Panc1 (cell line): Measurements from ENCODE around the gene SAYSD1. TPM values are rescaled to one million over a fixed set of nuclear protein-coding genes. Genes with fewer than 3 reads are reported as not detected.

Experiments
- ATAC-seq: fragments of 200-7000 bp; cut with Tn5 transposase; 2 replicates; pipeline ENCODE4 v1.9.1; 2020; ENCODE audit warnings: mild to moderate bottlenecking, moderate library complexity
- BruUV-seq: library from RNA; stranded (reverse); fragments of 400-500 nt; replicated peaks from 2 replicates; lab custom pipeline; 2021; lab: Mats Ljungman, UMichigan
- CTCF ChIA-PET: fragments of 300-600 bp; sonication (Branson Sonifier 250); formaldehyde crosslinking; loops from one replicate; lab custom pipeline; 2022; ENCODE audit warnings: antibody characterized with exemption; lab: Charles Lee
- POLR2A ChIA-PET: fragments of 300-600 bp; sonication (Branson Sonifier 250); formaldehyde crosslinking; loops from one replicate; lab custom pipeline; 2022; ENCODE audit warnings: antibody characterized with exemption; lab: Charles Lee
- DNase-seq: peaks from one replicate; pipeline ENCODE4 v3.0.0-alpha.2; 2010; ENCODE audit warnings: low read depth, low spot score
- H3K27ac ChIP-seq: 2 replicates; pipeline ENCODE4 v1.5.1; 2011; ENCODE audit warnings: mild to moderate bottlenecking, low read length, inconsistent platforms
- H3K27me3 ChIP-seq: fragments of 200-500 bp; sonication (Bioruptor generic); 2 replicates; pipeline ENCODE4 v1.6.0; 2014; ENCODE audit warnings: low read length, inconsistent platforms; ENCODE audit not compliant: control insufficient read depth, insufficient read depth
- H3K36me3 ChIP-seq: fragments of 200-500 bp; sonication (Bioruptor generic); 2 replicates; pipeline ENCODE4 v1.5.1; 2014; ENCODE audit warnings: inconsistent platforms, mild to moderate bottlenecking, low read length, moderate library complexity; ENCODE audit not compliant: control insufficient read depth, insufficient read depth
- H3K4me1 ChIP-seq: 2 replicates; pipeline ENCODE4 v1.5.1; 2011; ENCODE audit warnings: inconsistent platforms, mild to moderate bottlenecking, low read length, moderate library complexity; ENCODE audit not compliant: control insufficient read depth, insufficient read depth
- H3K4me3 ChIP-seq, 2 experiments: 2 replicates each; pipeline ENCODE4 v1.5.1; 2011 to 2012; ENCODE audit warnings: low read depth in 2 of 2, low read length in 2 of 2, mild to moderate bottlenecking in 2 of 2, inconsistent platforms in 1 of 2, moderate library complexity in 1 of 2
- H3K9me3 ChIP-seq: fragments of 200-500 bp; sonication (Bioruptor generic); 2 replicates; pipeline ENCODE4 v1.5.1; 2014; ENCODE audit warnings: low read depth, mild to moderate bottlenecking, inconsistent platforms, low read length, moderate library complexity; ENCODE audit not compliant: control insufficient read depth, insufficient read depth
- POLR2AphosphoS5 ChIP-seq: IDR thresholded peaks from 2 replicates; pipeline ENCODE4 v1.6.1; 2012; ENCODE audit warnings: mild to moderate bottlenecking, low read depth, low read length, moderate library complexity
- SIN3A ChIP-seq: IDR thresholded peaks from 2 replicates; pipeline ENCODE4 v1.6.1; 2012; ENCODE audit warnings: low read depth, mild to moderate bottlenecking, low read length, moderate library complexity, borderline replicate concordance; ENCODE audit not compliant: insufficient read depth
- TCF7L2 ChIP-seq: IDR thresholded peaks from 2 replicates; pipeline ENCODE4 v1.6.1; 2011; ENCODE audit warnings: mild to moderate bottlenecking, low read depth, low read length, inconsistent platforms
- in situ Hi-C: cut with HindIII; loops from 2 replicates; pipeline ENCODE4 v1.10.0; 2016; ENCODE audit warnings: low sequenced_read_pairs, low pct_unique_long_range_greater_than_20kb
- intact Hi-C: fragments of 100-400 bp; cut with micrococcal nuclease; formaldehyde crosslinking; loops from one replicate; pipeline ENCODE4 v1.10.0; 2022; ENCODE audit not compliant: unreplicated experiment
- total RNA-seq: library from RNA; stranded (reverse); gene quantifications from one replicate; pipeline ENCODE4 v1.2.1, GENCODE V29; 2021; ENCODE audit not compliant: unreplicated experiment
- TF ChIP-seq, protein P1 (sequence below), 2 experiments: IDR thresholded peaks; 2 replicates each; pipeline ENCODE4 v1.6.1; 2011 to 2012; ENCODE audit warnings: low read depth in 2 of 2, control low read depth in 1 of 2, low read length in 1 of 2, mild to moderate bottlenecking in 1 of 2, moderate library complexity in 1 of 2; ENCODE audit not compliant: insufficient read depth in 1 of 2
- TF ChIP-seq, protein P2 (sequence below): fragments of 450-650 bp; IDR thresholded peaks from 2 replicates; pipeline ENCODE4 v1.5.1; 2017; ENCODE audit warnings: mild to moderate bottlenecking

Gene SAYSD1
- total RNA-seq, 1 experiment from 2014 or later: 17.0 TPM

DNA sequence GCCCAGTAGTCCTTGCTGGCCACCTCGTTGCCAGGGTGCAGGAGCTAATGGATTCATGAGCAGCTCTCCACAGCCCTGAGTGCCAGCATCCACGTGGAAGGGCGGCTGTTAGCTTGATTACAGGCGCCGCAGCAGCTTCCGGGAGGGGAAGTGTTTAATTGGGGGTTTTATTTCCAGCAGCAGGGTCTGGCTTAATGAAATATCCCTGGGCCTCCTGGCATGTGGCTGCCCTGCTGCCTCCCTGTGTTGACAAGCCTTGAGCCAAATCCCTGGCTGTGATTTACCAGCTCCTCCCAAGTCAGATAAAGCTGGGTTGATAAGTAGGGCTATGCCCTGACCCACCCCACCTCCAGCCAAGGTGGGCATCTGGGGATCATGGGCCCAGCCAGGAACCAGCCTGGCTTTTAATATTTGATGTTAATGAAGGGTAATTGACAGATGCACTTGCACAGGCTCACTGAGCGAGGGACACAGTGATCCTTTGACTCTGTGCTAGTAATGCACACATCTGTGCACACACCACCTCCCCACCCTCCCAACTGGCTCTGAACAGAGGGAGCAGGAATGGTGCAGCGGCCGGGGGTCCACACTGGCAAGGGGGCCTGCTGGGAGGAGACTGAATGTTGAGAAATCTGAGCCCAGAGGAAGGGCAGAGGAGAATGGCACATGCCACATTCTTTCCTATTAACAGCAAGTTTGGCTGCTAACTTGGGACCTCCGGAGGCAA is 52.8 kb downstream of the SAYSD1 start:
- DNase-seq: no peak
- in situ Hi-C loops (no loop called here), intact Hi-C loops (no loop called here)
- Histone ChIP-seq H3K4me3 (no peak overlapping the region), H3K36me3 (no peaks in the 10 kb centered on the region), H3K4me1 (peaks cover 7% of the 10 kb centered on the region; the same call in 1 of the 2 replicates), H3K27ac (no peak overlapping the region), H3K27me3 (peaks cover 2% of the 10 kb centered on the region), H3K9me3 (no peaks in the 10 kb centered on the region)
- BruUV-seq: no TSS peak
- TF ChIP-seq POLR2AphosphoS5 (no peak), SIN3A (no peak), TCF7L2 (no peak)
- TF ChIP-seq, protein P1, sequence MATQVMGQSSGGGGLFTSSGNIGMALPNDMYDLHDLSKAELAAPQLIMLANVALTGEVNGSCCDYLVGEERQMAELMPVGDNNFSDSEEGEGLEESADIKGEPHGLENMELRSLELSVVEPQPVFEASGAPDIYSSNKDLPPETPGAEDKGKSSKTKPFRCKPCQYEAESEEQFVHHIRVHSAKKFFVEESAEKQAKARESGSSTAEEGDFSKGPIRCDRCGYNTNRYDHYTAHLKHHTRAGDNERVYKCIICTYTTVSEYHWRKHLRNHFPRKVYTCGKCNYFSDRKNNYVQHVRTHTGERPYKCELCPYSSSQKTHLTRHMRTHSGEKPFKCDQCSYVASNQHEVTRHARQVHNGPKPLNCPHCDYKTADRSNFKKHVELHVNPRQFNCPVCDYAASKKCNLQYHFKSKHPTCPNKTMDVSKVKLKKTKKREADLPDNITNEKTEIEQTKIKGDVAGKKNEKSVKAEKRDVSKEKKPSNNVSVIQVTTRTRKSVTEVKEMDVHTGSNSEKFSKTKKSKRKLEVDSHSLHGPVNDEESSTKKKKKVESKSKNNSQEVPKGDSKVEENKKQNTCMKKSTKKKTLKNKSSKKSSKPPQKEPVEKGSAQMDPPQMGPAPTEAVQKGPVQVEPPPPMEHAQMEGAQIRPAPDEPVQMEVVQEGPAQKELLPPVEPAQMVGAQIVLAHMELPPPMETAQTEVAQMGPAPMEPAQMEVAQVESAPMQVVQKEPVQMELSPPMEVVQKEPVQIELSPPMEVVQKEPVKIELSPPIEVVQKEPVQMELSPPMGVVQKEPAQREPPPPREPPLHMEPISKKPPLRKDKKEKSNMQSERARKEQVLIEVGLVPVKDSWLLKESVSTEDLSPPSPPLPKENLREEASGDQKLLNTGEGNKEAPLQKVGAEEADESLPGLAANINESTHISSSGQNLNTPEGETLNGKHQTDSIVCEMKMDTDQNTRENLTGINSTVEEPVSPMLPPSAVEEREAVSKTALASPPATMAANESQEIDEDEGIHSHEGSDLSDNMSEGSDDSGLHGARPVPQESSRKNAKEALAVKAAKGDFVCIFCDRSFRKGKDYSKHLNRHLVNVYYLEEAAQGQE (IDR thresholded peaks at IDR 0.05; ENCODE audit: insufficient read depth in 1 of 2, low read depth in 2 of 2, low read length in 1 of 2): no peak
- TF ChIP-seq, protein P2, sequence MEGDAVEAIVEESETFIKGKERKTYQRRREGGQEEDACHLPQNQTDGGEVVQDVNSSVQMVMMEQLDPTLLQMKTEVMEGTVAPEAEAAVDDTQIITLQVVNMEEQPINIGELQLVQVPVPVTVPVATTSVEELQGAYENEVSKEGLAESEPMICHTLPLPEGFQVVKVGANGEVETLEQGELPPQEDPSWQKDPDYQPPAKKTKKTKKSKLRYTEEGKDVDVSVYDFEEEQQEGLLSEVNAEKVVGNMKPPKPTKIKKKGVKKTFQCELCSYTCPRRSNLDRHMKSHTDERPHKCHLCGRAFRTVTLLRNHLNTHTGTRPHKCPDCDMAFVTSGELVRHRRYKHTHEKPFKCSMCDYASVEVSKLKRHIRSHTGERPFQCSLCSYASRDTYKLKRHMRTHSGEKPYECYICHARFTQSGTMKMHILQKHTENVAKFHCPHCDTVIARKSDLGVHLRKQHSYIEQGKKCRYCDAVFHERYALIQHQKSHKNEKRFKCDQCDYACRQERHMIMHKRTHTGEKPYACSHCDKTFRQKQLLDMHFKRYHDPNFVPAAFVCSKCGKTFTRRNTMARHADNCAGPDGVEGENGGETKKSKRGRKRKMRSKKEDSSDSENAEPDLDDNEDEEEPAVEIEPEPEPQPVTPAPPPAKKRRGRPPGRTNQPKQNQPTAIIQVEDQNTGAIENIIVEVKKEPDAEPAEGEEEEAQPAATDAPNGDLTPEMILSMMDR: no peak
- POLR2A ChIA-PET: no interaction called here
- CTCF ChIA-PET: no interaction called here
- ATAC-seq: no peak

GRCh38 chr6:39061588-39061987 is 53.4 kb downstream of the SAYSD1 start:
- no TSS peak for BruUV-seq
- CTCF ChIA-PET: no interaction called here
- in situ Hi-C loops: no loop called here

More at GRCh38 chr6:39061588-39061987, 53.4 kb downstream of the SAYSD1 start:
- no peak overlapping the region for H3K27ac ChIP-seq
- ATAC-seq (no peak), DNase-seq (no peak)
- no peaks in the 10 kb centered on the region for H3K36me3 ChIP-seq
- intact Hi-C loops: no loop called here
- TF ChIP-seq SIN3A (no peak), TCF7L2 (no peak), POLR2AphosphoS5 (no peak)
- TF ChIP-seq, protein P1 (IDR thresholded peaks at IDR 0.05; ENCODE audit: insufficient read depth in 1 of 2, low read depth in 2 of 2, low read length in 1 of 2): no peak
- TF ChIP-seq, protein P2: no peak
- no peaks in the 10 kb centered on the region for H3K9me3 ChIP-seq
- H3K4me3 ChIP-seq: no peak overlapping the region
- peaks cover 2% of the 10 kb centered on the region; the same call in 1 of the 2 replicates for H3K27me3 ChIP-seq
- peaks cover 7% of the 10 kb centered on the region; the same call in 1 of the 2 replicates for H3K4me1 ChIP-seq
- POLR2A ChIA-PET: no interaction called here
